T47D (cell line): Measurements from ENCODE around the gene PAK2.

ENCODE experiments used
- DNase-seq, 2 experiments: peaks; one replicate each; pipeline versions ENCODE4 v3.0.0 to v3.0.0-alpha.2; 2011 to 2012; ENCODE audit warnings: low read depth in 1 of 2, low spot score in 1 of 2
- JUND ChIP-seq: IDR thresholded peaks from 2 replicates; pipeline ENCODE4 v1.6.1; 2012; ENCODE audit warnings: low read depth
- in situ Hi-C: cut with HindIII; loops from 2 replicates; pipeline ENCODE4 v1.10.0; 2016; ENCODE audit warnings: low sequenced_read_pairs, low pct_unique_long_range_greater_than_20kb

The PAK2 gene

DNA sequence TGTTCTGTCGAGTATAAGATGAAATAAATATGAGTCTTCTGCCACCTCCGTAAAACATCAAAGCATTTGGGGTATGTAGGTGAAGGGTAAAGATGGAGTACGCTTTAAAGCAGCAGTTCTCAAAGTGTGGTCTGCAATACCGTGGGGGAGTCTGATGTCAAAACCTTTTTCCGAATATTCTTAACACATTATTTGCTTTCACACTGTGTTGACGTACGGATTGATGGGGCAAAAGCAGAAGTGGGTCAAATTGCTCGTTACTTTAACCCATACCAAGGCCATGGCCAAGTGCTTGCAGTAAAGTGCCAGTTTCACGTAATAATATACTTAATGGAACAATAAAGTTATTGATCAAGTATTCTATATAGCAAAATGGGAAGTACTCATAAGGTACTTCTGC lies 36.3 kb downstream of the PAK2 start:
- DNase-seq: no peak
- in situ Hi-C loops: no loop called here
- no peak for TF ChIP-seq JUND

DNA sequence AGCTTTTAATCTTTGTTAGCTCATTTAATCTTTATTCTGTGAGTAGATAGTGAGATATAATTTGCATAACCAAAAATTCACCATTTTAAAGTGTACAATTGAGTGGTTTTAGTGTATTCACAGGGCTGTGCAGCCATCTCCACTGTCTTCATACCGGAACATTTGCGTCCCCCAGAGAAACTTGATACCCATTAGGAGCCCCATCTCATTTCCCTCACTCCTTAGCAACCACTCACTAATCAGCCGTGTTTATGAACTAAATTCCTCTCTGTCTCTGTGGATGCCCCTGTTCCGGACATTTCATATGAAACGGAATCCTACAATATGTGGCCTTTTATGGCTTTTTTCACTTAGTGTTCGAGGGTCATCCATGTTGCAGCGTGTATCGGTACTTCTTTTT lies 38.2 kb downstream of the PAK2 start:
- in situ Hi-C loops: no loop called here
- no peak for TF ChIP-seq JUND
- DNase-seq: no peak

DNA sequence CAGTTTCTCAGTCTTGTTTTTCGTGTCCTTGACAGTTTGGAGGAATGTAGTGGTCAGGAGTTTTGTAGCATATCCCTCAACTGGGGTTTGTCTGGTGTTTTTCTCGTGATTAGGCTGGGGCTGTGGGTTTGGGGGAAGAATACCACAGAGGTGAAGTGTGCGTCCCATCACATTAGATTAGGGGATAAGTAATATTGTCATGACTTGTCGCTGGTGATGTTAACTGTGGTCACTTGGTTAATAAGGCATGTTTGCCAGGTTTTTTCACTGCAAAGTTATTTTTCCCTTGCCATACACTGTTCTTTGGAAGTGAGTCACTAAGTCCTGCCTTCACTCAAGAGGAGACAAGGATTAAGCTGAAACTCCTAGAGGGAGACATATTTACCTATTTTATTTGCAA lies 39.1 kb downstream of the PAK2 start:
- in situ Hi-C loops: no loop called here
- no peak for DNase-seq
- TF ChIP-seq JUND: no peak

DNA sequence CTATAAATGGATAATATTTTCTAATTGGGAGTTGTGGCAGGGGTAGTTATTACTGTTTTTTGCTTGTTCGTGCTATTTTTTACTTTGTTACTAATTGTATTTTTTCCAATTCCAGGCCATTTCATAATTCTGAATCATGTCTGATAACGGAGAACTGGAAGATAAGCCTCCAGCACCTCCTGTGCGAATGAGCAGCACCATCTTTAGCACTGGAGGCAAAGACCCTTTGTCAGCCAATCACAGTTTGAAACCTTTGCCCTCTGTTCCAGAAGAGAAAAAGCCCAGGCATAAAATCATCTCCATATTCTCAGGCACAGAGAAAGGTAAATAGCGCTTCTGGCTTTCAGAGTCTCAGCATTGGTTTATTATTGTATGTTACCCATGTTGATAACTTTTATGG lies 42.9 kb downstream of the PAK2 start:
- no peak for TF ChIP-seq JUND
- in situ Hi-C loops: no loop called here
- no peak for DNase-seq

DNA sequence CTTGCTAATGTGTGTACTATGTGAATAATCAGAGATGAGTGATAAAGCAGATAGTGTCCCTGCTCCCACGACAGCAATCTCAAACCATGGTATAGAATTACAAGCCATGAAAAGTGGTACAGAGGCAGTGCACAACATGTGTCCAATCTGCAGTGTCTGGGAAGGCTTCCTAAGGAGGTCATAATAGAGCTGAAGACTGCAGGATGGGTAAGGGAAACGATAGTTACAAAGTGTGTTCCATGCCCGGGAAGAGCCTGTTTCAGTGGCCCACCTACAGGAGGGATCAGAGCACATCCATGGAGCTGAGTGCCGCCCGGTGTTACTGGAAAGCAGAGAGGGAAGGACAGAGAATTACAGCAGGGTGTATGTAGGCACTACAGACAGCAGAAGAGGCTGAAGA lies 48.9 kb downstream of the PAK2 start:
- 0 out of 2 replicates have a peak, but pooled peaks have one; percentile 68 for TF ChIP-seq JUND
- in situ Hi-C loops: no loop called here
- peak in 1 of 2 experiments; percentile 57 for DNase-seq

GRCh38 chr3:196789885-196790359 lies 50.3 kb downstream of the PAK2 start:
- peak in 1 of 2 experiments; percentile 85 for DNase-seq
- in situ Hi-C loops: no loop called here
- no peak for TF ChIP-seq JUND

DNA sequence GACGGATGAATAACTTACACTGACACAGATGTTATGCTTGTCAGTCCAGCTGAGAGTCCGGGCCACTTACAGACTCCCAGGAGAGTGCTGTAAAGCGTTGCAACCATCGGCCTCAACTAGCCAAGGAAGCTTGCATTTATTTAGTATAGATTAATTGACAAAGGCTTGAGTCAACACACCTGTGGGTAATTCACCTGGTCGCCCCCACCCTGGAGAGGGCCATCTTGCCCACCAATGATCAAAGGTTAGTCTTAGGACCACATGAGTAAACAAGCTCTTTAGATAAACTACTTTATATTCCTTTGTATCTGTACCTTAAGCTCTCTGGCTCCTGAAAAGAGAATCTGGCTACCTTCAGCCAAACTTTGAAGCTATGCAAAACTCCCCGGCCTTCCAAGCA lies 51.0 kb downstream of the PAK2 start:
- no peak for TF ChIP-seq JUND
- no peak for DNase-seq
- in situ Hi-C loops: no loop called here

DNA sequence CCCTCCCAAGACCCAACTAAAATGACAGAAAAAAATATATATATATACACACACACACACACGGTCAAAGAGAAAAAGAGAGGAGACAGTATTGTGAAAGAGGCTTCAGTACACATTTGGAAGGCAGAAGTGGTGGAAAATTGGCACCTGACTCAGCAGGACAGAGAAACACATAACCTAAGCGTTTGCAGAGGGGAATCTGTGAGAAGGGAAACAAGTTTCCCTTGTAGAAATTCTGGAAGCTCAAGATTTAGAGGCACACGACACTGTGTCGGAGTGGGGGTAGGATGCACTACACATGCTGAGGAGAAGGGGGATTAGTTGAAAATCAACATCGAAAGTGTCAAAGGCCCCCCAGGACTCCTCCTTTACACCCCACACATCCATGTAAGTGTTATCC lies 53.1 kb downstream of the PAK2 start:
- DNase-seq: peak; percentile 66 to 95
- in situ Hi-C loops: no loop called here

DNA sequence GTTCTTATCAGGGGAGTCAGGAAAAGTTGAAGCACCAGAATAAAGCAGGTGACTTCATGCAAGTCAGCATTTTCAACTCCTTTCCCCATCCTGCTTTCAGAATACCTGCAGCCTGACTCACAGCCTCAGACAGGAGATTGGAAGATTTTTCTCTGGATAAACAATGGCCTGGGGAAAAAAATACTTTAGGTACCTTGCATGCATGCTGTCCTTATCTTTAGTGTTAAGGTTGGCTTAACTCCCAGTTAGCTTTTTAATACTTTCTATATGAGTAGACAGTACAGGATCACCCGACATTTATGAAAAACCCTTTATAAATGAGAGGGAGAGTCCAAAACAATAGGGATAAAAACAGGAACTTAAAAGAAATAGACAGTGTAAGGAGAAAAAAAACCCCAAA lies 53.6 kb downstream of the PAK2 start:
- DNase-seq: peak; percentile 89 to 99
- in situ Hi-C loops: no loop called here
- peak; percentile 100 for TF ChIP-seq JUND

More for the DNA sequence above, 53.1 kb downstream of the PAK2 start:
- no peak for TF ChIP-seq JUND

GRCh38 chr3:196794467-196794866 lies 54.8 kb downstream of the PAK2 start:
- peak in 1 of 2 experiments; percentile 38 for DNase-seq
- no peak for TF ChIP-seq JUND
- in situ Hi-C loops: no loop called here

DNA sequence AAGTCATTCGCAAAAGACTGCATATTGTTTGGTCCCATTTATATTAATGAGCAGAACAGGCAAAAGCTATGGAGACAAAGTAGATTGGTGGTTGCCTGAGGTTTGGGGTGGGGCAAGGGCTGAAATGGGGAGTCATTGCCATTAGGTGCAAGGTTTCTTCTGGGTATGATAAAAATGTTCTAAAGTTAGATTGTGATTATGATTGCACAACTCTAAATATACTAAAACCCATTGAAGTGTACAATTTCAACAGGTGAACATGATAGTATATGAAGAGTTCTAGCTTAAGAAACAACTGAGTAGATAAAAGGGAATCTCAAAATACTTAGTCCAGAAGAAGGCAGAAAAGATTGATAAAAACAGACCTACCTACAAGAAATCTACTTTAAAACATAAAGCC lies 56.7 kb downstream of the PAK2 start:
- in situ Hi-C loops: no loop called here
- no peak for TF ChIP-seq JUND
- no peak for DNase-seq

GRCh38 chr3:196800742-196801434 lies 61.2 kb downstream of the PAK2 start:
- no peak for TF ChIP-seq JUND
- no peak for DNase-seq
- in situ Hi-C loops: no loop called here

DNA sequence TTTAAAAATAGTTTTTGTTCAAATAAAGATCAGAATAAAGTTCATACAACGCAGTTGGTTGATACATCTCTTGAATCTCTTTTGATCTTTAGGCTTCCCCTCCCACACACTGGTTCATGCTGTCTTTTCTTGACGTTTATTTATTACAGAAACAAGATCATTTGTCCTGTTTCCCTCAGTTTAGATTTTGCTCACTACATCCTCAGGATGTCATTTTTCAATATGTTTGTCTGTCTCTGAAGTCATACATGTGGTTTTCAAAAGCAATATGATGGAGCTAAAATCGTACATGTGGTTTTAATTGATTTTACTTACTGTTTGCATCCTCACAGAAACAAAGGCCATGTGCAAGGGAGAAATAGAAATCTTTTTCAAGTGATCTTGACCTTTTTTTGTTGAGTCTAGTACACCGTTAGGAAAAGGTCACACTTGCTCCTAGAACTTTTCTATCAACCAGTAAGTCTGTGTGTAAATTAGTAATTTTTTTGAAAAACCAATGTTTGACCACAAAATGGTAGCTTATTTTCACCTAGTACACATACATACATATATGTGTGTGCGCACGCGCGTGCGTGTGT lies 64.3 kb downstream of the PAK2 start:
- in situ Hi-C loops: no loop called here
- no peak for TF ChIP-seq JUND
- no peak for DNase-seq

DNA sequence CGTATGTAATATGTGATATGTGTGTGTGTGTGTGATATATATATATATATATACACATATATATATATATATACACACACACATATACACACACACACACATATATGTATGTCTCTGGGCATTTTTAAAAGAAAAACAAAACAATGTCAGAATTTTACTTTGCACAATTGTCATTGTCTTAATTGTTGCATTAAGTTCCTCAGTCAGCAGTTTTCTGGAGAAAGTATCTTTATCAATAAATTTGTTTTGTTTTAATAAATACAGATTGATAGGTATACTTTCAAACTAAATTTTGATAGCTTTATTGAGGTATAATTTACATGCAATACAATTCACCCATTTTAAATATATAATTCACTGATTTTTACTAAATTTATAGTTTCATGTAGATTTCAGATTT lies 65.1 kb downstream of the PAK2 start:
- in situ Hi-C loops: no loop called here
- TF ChIP-seq JUND: no peak
- DNase-seq: no peak
